ENCODE results near the gene SCG3. TPM values are rescaled to one million over a fixed set of nuclear protein-coding genes. Genes with fewer than 3 reads are reported as not detected.

The SCG3 gene
- total RNA-seq (2021), result 22.7 and 24.0 TPM in 2 replicates
- long read RNA-seq, transcript SCG3-201 (12 exons, 3,315 nt), result major isoform, 107 of 123 reads
- long read RNA-seq, partial matches to known transcripts, result 10 of 123 reads
- long read RNA-seq, other reads (novel, unspliced or antisense), result 6 of 123 reads

DNA sequence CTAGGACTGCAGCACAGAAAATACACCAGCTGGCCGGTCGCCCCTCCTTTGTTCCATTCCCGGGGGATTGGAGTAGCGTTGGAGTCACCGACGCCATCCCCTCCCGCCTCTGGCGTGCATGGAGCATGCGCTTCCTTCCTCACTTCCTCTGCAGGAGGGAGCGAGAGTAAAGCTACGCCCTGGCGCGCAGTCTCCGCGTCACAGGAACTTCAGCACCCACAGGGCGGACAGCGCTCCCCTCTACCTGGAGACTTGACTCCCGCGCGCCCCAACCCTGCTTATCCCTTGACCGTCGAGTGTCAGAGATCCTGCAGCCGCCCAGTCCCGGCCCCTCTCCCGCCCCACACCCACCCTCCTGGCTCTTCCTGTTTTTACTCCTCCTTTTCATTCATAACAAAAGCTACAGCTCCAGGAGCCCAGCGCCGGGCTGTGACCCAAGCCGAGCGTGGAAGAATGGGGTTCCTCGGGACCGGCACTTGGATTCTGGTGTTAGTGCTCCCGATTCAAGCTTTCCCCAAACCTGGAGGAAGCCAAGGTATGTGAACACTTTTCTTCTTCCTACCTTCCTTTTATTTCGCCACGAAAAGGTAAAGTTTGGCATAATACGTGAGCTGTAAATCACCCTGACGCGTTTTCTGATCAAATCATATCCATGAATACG, at the start of gene SCG3:
Gene SCG3 (plus strand): TSS at position 201 of the 661 bp plus-strand sequence. CDS start 253 bp downstream, at position 454.
- peak within 1 kb of the TSS; percentile 95 for H2AFZ ChIP-seq (ENCODE audit: low read length)
- H3K4me3 Mint-ChIP-seq, result peak within 1 kb of the TSS; percentile 89 to 96

More for the DNA sequence above, at the start of gene SCG3:
- H2AK5ac ChIP-seq (ENCODE audit: insufficient read length, low read length), result no peak within 1 kb of the TSS
- H4K5ac ChIP-seq (ENCODE audit: insufficient read length, low read depth, low read length), result no peak within 1 kb of the TSS
- no peaks in the 10 kb centered on the region for H3K27me3 ChIP-seq (ENCODE audit: insufficient read depth, low read length)
- no peak within 1 kb of the TSS for H2BK12ac ChIP-seq (ENCODE audit: insufficient read length, low read depth, low read length)
- H2BK20ac ChIP-seq (ENCODE audit: low read depth, low read length, poor library complexity, severe bottlenecking), result no peak within 1 kb of the TSS
- no peaks in the 10 kb centered on the region for H3K4me1 ChIP-seq (ENCODE audit: insufficient read depth, low read length)
- H3K79me2 ChIP-seq (ENCODE audit: insufficient read depth, low read length), result no peaks in the 10 kb centered on the region
- peak within 1 kb of the TSS; percentile 72; the same call in 1 of the 2 replicates for H3K14ac ChIP-seq (ENCODE audit: insufficient read depth, low read length)
- no peak within 1 kb of the TSS for H2BK5ac ChIP-seq (ENCODE audit: insufficient read length, low read length)
- no peak within 1 kb of the TSS for H4K8ac ChIP-seq (replicated peaks; ENCODE audit: insufficient read length, low read depth, low read length)
- H3T11ph ChIP-seq (ENCODE audit: low read length), result no peak within 1 kb of the TSS
- no peak within 1 kb of the TSS for H2BK15ac ChIP-seq (ENCODE audit: low read depth, low read length)
- peaks cover 6 to 7% of the 10 kb centered on the region in 2 experiments for H3K4me1 Mint-ChIP-seq
- H3K27ac ChIP-seq (ENCODE audit: insufficient read length, low read depth, low read length), result peak within 1 kb of the TSS; percentile 91
- no peaks in the 10 kb centered on the region for H3K9me3 Mint-ChIP-seq
- peak within 1 kb of the TSS; percentile 97 for H3K9ac ChIP-seq (ENCODE audit: extremely low read depth, insufficient read length, low read length)
- H4K91ac ChIP-seq (ENCODE audit: insufficient read length, low read depth, low read length), result no peak within 1 kb of the TSS
- peak within 1 kb of the TSS; percentile 66 for H3K4me2 ChIP-seq (ENCODE audit: insufficient read depth, insufficient read length, low read length)
- no peaks in the 10 kb centered on the region for H4K20me1 ChIP-seq (ENCODE audit: control insufficient read depth, insufficient read depth, insufficient read length)
- peaks cover 3% of the 10 kb centered on the region for H3K23me2 ChIP-seq (ENCODE audit: insufficient read length, low read depth, low read length, poor library complexity, severe bottlenecking)
- DNase-seq, result peak; percentile 99
- H3K9me3 ChIP-seq (ENCODE audit: control insufficient read depth, low read depth, low read length), result no peaks in the 10 kb centered on the region
- peaks cover 9% of the 10 kb centered on the region for H3K27me3 Mint-ChIP-seq (ENCODE audit: low read depth)
- TF ChIP-seq, protein P1, sequence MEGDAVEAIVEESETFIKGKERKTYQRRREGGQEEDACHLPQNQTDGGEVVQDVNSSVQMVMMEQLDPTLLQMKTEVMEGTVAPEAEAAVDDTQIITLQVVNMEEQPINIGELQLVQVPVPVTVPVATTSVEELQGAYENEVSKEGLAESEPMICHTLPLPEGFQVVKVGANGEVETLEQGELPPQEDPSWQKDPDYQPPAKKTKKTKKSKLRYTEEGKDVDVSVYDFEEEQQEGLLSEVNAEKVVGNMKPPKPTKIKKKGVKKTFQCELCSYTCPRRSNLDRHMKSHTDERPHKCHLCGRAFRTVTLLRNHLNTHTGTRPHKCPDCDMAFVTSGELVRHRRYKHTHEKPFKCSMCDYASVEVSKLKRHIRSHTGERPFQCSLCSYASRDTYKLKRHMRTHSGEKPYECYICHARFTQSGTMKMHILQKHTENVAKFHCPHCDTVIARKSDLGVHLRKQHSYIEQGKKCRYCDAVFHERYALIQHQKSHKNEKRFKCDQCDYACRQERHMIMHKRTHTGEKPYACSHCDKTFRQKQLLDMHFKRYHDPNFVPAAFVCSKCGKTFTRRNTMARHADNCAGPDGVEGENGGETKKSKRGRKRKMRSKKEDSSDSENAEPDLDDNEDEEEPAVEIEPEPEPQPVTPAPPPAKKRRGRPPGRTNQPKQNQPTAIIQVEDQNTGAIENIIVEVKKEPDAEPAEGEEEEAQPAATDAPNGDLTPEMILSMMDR (conservative IDR thresholded peaks at IDR 0.05), result no peak
- no peak within 1 kb of the TSS for H3K4ac ChIP-seq (ENCODE audit: low read depth, low read length)
- no peak within 1 kb of the TSS for H3K56ac ChIP-seq (ENCODE audit: insufficient read length, low read depth, low read length)
- no CpG with 5 or more reads among the region's 38 CpGs for WGBS (ENCODE audit: extremely low coverage, insufficient read length, low lambda C conversion rate)
- no peak within 1 kb of the TSS for H2BK120ac ChIP-seq (ENCODE audit: low read depth, low read length, poor library complexity, severe bottlenecking)
- H3K27ac Mint-ChIP-seq, result peak within 1 kb of the TSS; percentile 92 to 98 (median 97)
- H3K36me3 Mint-ChIP-seq (ENCODE audit: insufficient read depth in 1 of 3, low read depth in 3 of 3), result peaks cover 0 to 7% (median 5%) of the 10 kb centered on the region in 3 experiments; a peak in 2 of 7 replicates
- H3K18ac ChIP-seq (ENCODE audit: insufficient read length, low read depth, low read length), result peak within 1 kb of the TSS; percentile 86
- no peaks in the 10 kb centered on the region for H3K79me1 ChIP-seq (ENCODE audit: insufficient read depth, low read depth, low read length, poor library complexity, severe bottlenecking)
- H3K23ac ChIP-seq (ENCODE audit: insufficient read length, low read depth, low read length), result no peak within 1 kb of the TSS
